Measurements from ENCODE around the gene RAB6B. TPM values are rescaled to one million over a fixed set of nuclear protein-coding genes. Genes with fewer than 3 reads are reported as not detected.

RAB6B gene
- total RNA-seq, 4 donors from 2014 or later: 0.53 to 1.2 (median 0.81) TPM

- Histone ChIP-seq H3K27me3 (no peaks in the 10 kb centered on the region), H3K36me3 (no peaks in the 10 kb centered on the region), H3K9me3 (no peaks in the 10 kb centered on the region), H3K27ac (no peak overlapping the region), H3K4me1 (no peaks in the 10 kb centered on the region), H3K4me3 (no peak overlapping the region)
- no peak for TF ChIP-seq POLR2A (IDR thresholded peaks at IDR 0.05)
- no peak for TF ChIP-seq CTCF (IDR thresholded peaks at IDR 0.05)
- DNase-seq: peak in 1 of 3 donors; percentile 23
Measured at GRCh38 chr3:133886031-133886722, 9.5 kb downstream of the RAB6B start.

- Histone ChIP-seq H3K9me3 (no peaks in the 10 kb centered on the region), H3K27ac (no peak overlapping the region), H3K36me3 (no peaks in the 10 kb centered on the region), H3K4me3 (no peak overlapping the region), H3K27me3 (no peaks in the 10 kb centered on the region), H3K4me1 (no peaks in the 10 kb centered on the region)
- TF ChIP-seq POLR2A (IDR thresholded peaks at IDR 0.05) (no peak), CTCF (IDR thresholded peaks at IDR 0.05) (no peak)
- DNase-seq: peak in 1 of 3 donors; percentile 21
Measured at GRCh38 chr3:133884887-133885711, 10.6 kb downstream of the RAB6B start.

GRCh38 chr3:133884054-133884886 lies 11.4 kb downstream of the RAB6B start:
- no peaks in the 10 kb centered on the region for H3K36me3 ChIP-seq
- no peaks in the 10 kb centered on the region for H3K27me3 ChIP-seq
- H3K4me3 ChIP-seq: no peak overlapping the region
- H3K9me3 ChIP-seq: no peaks in the 10 kb centered on the region
- no peak for TF ChIP-seq POLR2A (IDR thresholded peaks at IDR 0.05)
- no peak for TF ChIP-seq CTCF (IDR thresholded peaks at IDR 0.05)
- H3K4me1 ChIP-seq: no peaks in the 10 kb centered on the region
- H3K27ac ChIP-seq: no peak overlapping the region
- DNase-seq: peak in 1 of 3 donors; percentile 25

- Histone ChIP-seq H3K4me1 (no peaks in the 10 kb centered on the region), H3K27ac (no peak overlapping the region), H3K9me3 (no peaks in the 10 kb centered on the region), H3K4me3 (no peak overlapping the region), H3K36me3 (no peaks in the 10 kb centered on the region), H3K27me3 (no peaks in the 10 kb centered on the region)
- no peak for DNase-seq
- no peak for TF ChIP-seq POLR2A (IDR thresholded peaks at IDR 0.05)
- TF ChIP-seq CTCF (IDR thresholded peaks at IDR 0.05): no peak
Measured at GRCh38 chr3:133883641-133884040, 12.0 kb downstream of the RAB6B start.

GRCh38 chr3:133882986-133883586 lies 12.6 kb downstream of the RAB6B start:
- Histone ChIP-seq H3K4me3 (no peak overlapping the region), H3K36me3 (no peaks in the 10 kb centered on the region), H3K27me3 (no peaks in the 10 kb centered on the region), H3K4me1 (no peaks in the 10 kb centered on the region), H3K27ac (peak overlapping the region in 1 of 4 donors; percentile 67), H3K9me3 (no peaks in the 10 kb centered on the region)
- peak in 1 of 3 donors; percentile 15 for DNase-seq
- TF ChIP-seq POLR2A (IDR thresholded peaks at IDR 0.05): no peak
- no peak for TF ChIP-seq CTCF (IDR thresholded peaks at IDR 0.05)
